ENCODE measurements around the gene DLG4.

The DLG4 gene

DNA sequence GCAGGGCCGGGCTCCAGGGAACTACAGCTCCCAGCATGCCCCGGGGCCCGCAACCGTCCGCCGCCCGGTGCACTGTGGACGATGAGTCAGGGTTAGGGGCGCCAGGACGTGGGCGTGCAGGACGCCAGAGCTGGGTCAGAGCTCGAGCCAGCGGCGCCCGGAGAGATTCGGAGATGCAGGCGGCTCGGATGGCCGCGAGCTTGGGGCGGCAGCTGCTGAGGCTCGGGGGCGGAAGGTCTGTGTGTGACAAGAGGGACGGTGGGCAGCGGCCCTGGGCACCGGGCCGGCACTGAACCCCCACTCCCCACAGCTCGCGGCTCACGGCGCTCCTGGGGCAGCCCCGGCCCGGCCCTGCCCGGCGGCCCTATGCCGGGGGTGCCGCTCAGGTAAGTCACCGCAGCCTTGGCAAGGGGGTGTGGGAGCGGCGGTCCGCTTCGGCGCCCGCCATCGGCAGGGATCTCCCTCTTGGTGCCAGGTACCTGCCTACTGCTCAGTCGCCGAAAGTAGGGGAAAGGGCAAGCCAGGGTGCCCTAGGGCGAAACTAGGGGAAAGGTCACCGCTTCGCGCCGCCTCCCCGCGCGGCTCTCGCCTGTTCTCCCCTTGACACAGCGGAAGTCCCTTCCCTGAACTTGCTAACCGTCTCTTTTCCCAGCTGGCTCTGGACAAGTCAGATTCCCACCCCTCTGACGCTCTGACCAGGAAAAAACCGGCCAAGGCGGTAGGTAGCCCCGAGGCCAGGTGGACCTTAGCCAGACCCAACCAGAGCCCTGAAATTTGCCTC is at the start of gene DLG4, which contains the start of gene ACADVL:
DLG4 (minus strand) TSS at position 25 of the 781 bp plus-strand sequence.
ACADVL (plus strand) TSS at position 127 of the 781 bp plus-strand sequence; CDS start at position 174, 47 bp downstream.
- DNase-seq: peak; percentile 72 to 78

DNA sequence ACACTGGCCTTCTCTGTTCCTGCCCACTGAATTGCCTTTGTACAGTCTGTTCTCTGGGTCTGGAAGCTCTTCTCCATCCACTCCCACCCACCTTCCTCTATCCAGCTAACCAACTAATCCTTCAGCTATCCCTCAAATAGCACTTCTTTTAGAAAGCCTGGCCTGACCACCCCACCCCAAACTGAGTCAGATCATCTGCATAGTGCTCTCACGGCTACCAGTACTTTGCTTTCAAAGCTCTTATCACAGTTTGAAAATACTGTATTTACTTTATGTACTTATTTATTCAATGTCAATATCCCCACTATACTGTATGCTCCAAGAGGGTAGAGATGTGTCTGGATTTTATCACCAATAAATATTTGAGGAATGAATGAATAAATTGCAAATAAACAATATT is 47.1 kb upstream of the DLG4 start:
- DNase-seq: no peak

DNA sequence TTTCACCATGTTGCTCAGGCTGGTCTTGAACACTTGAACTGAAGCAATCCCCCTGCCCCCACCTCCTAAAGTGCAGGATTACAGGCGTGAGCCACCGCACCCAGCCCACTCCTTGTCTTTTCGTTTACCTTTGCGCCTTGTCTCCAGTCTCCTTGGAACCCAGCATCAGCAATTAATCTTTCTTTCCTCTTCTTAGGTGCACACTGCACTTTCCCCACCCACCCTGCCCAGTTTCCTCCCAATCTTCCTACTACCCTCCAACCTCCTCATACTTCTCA is 44.1 kb upstream of the DLG4 start:
- DNase-seq: no peak

DNA sequence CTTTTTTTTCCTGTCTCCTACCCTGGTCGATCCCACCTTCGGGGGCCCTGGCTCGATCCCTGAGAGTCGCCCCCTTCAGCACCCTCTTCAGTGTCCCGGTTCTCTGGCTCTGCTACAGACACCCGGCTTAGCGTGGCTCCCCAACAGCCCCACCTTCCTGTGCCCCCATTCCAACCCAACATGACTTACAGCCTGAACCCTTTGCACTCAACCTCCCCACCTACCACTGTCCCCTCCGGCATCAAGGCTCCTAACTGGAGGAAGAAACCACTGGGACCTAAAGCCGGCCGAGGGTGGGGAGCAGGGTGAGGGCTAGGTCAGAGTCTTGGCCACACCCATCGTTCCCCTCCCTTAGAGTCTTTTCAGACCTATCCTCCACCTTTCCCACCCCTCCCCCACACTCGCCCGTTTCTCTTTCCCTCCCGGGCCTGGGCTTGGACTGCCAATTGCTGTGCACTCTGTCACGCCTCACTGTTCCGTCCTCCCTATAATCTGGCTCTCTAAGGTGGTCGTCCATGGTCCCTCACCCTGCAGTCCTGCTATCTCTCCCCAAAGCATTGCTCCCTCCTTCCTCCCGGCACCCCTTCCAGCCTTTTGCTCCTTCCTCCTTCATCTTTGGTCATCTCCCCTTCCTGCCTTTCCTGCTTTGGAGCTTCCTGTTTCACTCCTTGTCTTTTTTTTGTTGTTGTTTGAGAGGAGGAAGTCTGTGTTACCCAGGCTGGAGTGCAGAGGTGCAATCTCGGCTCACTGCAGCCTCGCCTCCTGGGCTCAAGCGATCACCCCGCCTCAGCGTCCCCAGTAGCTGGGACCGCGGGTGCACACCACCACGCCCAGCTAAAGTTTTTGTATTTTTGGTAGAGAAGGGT is 43.5 kb upstream of the DLG4 start:
- no peak for DNase-seq

DNA sequence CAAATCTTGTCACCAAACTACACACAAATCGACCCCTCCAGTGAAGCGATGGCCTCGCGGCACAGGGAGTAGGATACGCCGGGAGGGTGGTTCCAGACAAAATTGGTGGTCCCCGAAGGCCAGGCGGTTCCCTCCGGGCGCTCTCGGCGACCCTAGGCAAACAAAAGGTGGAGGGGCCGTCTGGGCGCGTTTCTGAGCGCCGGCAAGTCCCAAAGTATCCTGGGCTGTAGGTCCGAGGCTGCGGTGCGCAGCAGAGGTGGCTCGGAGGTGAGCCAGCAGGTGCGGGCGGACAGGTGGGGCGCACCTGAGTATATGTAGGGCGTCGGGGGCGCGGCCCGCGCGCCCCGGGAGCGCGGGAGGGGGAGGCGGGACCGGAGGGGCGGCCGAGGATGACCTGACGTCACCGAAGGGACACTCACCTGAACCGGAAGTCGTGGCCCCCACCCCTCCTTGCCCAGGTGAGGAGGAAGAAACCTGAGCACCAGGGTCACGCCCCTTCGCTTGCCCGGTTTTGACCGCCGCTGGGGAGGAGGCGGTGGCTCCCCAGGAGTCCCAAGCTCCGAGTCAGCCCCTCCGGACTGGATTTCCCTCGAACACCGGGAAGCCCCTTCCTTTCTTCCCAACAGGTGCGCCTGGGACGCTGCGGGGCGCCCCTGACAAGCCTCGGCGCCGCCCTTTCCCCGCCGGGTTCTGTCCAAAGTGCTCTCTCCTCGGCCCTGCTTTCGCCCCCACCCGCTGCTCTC is 42.7 kb upstream of the DLG4 start, which contains the start of gene CLDN7:
CLDN7 (minus strand) TSS at position 287 of the 743 bp plus-strand sequence. CDS start 435 bp downstream, outside the sequence.
- DNase-seq: no peak

DNA sequence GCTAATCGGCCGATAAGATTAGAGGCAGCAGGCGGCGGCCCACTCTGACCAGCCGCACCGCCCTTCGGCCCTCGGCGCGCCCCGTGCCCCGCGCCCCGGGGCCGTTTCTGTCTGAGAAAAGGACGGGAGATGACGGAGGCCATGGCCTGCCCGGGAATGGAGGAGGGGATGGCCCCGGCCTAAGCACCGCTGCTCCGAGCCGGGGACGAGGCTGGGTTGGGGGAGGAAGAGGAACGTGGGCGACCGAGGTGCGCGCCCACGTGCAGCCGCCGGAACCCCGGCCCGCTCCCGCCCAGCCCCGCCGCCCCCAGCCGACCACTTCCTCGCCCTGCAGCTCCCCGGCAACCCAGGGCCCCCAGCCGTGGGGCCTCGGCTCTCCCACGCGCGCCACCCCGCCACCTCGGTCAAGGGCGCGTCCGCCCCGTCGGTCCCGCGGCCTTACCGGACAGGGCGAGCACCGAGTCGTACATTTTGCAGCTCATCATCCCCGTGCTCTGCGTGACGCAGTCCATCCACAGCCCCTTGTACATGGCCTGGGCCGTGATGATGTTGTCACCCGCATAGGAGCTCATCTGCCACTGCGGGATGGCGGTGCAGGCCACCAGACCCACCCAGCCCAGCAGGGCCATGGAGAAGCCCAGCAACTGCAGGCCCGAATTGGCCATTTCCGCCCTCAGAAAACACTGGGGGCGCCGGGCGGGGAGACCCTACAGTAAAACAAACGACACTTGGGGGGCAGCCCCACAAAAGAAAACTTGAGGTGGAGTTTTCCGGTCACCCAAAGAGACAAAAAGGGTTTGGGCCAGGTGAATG is 41.9 kb upstream of the DLG4 start:
- DNase-seq: peak; percentile 36 to 60

DNA sequence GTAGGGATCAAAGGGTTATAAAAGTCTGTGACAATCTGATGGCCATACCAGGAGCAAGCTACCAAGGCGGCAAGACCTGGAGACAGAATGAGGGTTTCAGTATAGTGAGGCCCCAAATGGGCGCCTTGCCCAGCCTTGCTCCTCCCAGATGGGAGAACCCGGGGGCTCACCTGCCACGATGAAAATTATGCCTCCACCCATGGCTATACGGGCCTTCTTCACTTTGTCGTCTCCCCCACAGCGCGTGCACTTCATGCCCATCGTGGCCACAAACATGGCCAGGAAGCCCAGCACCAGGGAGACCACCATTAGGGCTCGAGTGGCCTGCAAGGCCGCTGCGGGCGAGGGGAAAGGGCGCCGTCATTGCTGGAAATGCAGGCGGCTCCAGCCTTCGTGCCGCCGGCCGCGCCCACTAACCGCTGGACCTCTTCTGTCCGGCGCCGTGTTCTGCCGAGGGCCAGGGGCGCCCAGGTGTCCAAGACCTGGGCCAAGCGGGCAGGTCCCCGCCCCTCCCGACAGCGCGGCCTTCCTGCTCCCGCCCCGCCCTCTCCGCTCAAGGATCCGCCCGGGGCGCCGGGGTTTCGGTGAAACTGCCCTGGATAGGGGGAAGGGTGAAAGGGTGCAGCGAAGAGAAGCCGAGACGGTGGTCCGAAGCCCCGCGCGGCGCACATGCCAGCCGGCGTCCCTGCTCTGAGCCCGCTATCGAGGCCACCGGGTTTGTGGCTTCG is 41.2 kb upstream of the DLG4 start:
- peak in 1 of 2 donors; percentile 32 for DNase-seq

DNA sequence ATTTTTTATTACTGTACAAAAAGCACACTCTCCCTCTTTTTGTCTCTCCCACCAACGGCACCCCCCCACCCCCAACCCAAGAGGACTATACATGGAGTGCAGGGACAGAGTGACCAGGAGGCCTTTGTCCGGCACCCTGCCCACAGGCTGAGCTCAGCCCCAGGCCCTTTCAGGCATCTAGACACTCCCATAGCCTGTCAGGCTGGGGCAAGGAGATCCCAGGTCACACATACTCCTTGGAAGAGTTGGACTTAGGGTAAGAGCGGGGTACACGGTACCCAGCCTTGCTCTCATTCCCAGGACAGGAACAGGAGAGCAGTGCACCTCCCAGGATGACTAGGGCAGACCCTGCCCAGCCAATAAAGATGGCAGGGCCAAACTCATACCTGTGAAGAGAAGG is 40.5 kb upstream of the DLG4 start:
- DNase-seq: no peak

DNA sequence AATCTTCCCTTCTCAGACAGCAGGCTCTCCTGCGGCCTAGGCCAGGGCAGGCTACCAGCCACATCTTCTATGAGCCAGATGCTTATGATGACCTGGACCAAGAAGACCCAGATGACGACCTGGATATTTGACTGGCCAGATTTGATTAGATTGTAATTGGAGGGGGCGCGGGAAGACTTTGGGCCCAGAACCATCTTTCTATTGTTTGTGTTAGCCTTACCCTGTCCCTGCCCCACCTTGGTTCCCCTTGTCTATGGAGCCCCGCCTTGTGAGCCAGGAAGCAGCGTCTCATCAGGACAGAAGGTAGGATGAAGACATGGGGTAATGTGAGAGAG is 39.9 kb upstream of the DLG4 start:
- DNase-seq: no peak

DNA sequence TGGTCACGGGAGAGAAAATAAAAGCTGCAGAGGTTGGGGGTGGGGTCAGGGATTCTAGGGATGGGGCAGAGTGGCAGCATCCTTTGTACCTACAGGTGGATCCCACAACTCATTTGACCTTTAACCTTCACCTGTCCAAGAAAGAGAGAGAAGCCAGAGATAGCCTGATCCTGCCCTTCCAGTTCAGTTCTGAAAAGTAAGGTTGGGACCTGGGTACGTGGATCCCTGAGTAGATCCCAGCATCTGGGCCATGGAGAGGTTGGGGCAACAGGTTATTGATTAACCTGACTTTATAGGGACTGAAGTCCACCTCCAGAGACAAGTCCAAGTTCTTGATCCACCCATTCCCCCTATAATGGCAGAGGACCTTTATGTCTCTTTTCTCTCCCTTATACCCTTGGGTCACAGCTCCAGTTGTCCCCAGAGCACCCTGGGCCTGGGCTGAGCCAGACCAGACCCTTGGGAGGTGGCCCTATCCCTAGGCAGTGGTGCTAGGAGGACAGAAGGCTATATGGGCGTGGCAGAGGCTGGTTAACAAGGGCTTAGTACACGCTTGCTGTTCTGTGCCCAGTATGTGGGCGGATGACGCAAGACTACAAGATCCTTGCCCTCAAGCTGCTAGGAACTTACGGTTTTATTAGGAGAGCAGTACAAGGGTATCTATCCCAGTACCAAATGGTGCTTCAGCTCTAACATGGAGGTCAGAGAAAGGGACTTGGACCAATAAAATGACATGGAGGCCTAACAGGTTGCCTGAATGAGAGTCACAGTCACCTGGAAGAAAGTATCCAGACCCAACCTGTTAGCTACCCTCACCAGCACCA is 39.3 kb upstream of the DLG4 start:
- DNase-seq: no peak

DNA sequence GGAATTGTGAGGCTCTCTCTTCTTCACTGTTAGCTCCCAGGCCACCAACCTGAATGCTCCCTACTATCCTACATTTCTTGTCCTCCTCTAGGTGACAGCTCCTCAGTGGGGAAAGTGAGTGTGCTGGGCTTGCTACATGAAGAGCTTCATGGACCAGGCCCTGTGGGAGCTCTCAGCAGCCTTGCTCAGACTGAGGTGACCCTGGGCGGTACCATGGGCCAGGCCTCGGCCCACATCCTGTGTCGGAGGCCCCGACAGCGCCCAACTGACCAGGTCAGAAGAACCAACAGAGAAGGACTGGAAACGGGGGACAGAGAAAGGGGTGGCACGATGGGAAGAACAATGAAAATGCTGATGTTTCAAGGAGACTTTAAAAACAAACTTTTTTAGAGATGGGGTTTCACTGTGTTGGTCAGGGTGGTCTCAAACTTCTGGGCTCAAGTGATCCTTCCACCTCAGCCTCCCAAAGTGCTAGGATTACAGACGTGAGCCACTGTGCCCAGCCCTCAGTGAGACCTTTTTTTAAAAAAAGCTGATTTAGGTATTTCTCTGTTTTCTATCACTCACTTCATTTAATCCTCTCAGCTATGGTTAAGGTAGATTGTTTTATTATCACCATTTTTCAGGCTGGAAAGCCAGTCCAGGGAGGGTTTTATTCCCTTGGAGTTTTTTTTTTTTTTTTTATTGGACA is 37.3 kb upstream of the DLG4 start:
- DNase-seq: no peak

DNA sequence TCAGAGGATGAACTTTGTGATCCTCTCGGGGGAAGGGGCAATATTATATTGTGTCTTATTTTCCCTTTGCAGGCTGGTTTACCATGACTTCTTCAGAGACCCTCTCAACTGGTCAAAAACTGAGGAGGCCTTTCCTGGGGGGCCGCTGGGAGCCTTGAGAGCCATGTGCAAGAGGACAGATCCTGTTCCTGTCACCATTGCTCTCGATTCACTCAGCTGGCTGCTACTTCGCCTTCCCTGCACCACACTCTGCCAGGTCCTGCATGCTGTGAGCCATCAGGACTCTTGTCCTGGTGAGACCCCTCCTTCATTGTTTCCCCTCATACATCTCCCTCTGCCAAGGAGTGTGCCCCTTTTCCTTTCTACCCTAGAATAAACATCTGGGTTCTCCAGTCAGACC is 34.9 kb upstream of the DLG4 start:
- DNase-seq: no peak

DNA sequence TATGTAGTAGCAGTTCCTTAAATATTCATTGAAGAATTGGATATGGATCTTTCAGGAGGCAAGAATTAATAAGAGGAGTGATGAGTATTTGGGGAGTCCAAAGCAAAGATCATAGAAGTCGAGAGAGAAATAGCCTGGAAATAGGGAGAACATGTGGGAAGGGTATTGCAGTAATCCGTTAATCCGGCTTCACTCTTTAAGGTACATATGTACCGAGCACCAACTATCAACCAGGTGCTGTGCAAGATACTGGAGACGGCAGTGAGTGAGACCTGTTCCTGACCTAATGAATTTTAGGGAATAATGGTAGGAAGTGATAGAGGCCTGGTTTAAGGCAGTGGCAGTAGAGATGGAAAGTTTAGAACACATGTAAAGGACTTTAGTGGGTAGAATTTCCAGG is 33.4 kb upstream of the DLG4 start:
- DNase-seq: no peak

DNA sequence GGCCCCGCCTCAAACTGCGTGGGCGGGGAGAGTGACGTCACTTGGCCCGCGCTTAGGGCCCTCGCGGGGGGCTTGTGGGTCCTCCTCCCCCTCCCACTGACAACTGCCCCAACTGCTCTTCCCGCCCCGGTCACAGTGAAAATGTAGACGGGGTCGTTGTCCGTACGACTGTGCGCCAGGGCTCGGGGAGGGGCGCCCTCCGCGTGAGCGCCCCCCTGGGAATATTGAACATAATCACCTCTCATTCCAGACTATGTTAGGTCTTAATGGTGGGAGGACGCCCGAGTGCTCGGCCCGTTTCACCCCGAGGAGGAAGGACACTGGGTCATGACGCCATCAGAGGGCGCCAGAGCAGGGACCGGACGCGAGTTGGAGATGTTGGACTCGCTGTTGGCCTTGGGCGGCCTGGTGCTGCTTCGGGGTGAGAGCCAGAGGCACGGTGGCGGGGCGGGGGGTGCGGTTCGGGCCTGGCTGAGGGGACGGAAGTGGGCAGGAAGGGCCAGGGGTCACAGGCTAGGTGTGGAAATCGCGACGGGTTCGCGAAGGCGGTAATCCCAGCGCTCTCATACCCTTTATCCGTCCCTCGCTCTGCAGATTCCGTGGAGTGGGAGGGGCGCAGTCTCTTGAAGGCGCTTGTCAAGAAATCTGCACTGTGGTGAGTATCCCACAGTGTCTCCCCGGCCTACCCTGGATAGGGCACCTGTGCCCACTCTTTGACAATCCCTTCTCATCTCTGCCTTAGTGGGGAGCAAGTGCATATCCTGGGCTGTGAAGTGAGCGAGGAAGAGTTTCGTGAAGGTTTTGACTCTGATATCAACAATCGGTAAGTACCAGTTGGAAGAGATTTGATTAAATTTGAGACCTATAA is 32.8 kb upstream of the DLG4 start, which contains the start of gene ELP5:
ELP5 (plus strand) TSS at position 40 of the 868 bp plus-strand sequence; CDS start at position 376, 336 bp downstream.
- peak; percentile 80 to 81 for DNase-seq

DNA sequence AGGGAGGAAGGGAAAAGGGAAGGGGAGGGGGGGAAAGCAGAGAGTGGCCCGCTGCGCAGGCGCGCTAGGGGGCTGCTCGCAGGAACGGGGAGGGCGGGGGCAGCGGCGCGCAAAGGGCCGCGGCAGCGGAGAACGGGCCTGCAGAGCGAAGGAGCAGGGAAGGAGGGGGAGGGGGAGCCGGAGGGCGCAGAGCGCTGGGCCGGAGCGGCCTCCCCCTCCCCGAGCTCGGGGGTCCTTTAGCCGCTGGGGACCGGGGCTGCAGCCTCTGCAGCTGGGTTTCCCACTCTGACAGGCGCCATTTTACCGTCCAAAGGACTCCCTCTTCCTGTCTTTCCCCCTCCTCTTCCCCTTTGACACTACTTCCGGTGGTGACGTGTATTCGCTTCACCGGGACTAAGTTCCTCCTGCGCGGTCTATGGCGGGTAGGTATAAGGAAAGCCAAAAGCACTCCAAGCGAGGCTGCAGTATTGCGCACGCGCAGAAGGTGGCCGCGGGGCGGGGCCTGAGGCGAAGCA is 32.1 kb upstream of the DLG4 start, which contains the start of gene CTDNEP1:
CTDNEP1 (minus strand) TSS at position 74 of the 515 bp plus-strand sequence. CDS start 438 bp downstream, outside the sequence.
- peak; percentile 99 for DNase-seq

DNA sequence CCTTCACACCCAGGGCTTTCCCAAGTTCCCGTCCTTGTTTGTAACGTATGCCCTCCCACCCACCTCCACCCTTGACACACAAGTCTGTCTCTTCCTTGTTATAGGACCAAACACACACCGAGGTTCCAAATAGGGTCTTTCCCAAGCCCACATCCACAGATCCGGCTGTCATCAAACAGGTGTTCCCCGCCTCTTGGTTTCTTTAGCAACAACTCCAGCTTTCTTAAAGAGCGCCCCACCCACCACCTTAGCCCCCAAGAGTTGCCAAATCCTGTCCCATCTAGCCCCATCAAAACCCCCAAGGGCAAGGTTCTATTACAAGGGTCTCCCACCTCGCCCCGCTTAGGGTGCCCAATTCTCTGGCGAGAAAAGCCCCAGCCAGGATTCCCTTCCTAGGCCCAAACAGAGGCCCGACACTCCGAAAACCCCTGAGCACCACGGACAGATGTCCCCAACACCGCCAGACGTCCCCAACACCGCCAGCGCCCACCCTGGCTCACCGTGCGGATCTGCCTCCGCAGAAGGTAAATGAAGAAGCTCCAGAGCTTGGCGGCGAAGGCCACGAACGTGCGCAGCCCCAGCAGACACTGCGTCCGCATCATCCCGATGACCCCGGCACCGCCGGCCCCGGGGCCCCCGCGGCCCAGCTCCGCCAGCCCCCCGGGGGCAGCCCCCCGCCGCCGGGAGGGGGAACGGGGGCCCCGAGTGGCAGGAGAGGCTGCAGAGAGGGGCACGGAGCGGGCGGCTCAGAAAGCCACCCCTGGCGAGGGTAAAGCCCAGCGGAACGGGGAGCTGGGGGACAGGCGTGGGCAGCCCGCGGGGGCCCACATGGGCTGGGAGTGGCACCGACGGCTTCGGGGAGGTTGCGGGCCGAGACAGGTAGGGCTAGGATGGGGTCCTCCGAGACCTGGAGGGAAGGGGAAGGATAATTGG is 31.3 kb upstream of the DLG4 start:
- no peak for DNase-seq

DNA sequence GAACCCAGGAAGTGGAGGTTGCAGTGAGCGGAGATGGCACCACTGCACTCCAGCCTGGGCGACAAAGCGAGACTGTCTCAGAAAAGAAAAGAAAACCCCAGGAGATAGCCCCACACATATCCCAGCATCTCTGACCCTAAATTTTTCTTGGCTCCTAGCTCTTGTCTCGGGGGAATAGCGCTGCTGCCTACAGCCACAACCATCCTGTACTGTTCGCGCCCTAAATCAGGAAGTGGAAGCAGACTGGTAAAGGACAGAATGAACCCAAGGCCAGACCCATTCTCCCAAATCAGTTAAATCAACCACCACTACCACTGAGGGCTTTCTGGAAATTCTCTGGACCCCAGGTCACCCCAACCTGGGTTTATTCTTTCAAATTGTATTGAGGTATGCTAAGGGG is 30.2 kb upstream of the DLG4 start:
- DNase-seq: no peak

DNA sequence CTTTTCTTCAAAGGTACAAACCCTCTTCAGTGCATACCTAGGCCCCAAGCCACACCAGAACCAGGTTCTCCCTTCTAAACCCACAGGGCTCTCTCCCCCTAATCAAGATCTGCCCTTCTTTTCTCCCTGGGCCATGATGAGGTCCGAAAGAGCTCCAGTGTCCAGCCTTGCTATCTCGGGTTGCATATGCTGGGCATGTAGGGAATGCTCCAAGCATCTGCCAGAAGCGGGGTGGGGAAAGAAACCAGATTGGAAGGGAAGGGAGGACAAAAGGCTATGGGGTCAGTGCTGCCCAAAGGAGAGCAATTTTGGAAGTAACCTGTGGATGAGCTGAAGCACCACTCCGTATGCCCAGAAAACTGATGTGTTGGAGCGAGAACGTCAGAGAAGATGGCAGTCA is 29.6 kb upstream of the DLG4 start:
- no peak for DNase-seq
